ENCODE results near the gene CLCN2.

CLCN2 gene

DNA sequence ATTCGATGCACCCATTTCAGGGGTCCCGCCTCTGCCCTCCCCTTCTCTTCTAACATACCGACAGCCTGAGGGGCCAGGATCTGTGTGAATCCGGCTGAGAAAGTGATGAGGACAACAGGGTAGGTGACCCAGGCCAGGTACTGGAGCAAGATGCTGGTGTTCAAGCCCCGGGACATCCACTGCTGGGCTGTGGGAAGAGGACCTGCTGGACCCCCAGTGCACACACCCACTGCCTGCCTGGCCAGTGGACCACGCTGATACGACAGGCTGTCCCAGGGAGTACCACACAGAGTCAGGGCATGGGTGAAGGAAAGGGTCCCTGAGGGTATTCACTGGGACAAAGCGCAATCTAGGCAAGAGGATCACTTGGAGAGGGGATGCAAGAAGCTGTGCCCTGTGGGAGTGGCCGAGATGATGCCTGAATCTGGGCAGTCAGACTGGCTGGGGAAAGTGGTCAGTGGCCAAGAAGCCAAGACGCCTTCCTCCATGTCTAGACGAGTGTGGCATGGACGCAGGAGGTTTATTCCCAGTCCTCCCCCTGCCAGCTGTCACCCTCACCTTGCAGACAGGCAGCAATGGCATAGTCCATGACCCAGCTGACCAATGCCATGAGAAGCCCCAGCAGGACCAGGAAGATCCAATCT is 3.2 kb downstream of the CLCN2 start:
- Histone ChIP-seq H3K9ac (ENCODE audit: insufficient read length, low read depth) (no peak overlapping the region), H3K9me3 (ENCODE audit: insufficient read depth, low read length) (no peaks in the 10 kb centered on the region), H3K4me3 (ENCODE audit: insufficient read length, low read depth) (no peak overlapping the region), H3K27me3 (ENCODE audit: insufficient read depth, insufficient read length) (no peaks in the 10 kb centered on the region), H3K4me1 (ENCODE audit: insufficient read depth, insufficient read length) (peaks cover 29% of the 10 kb centered on the region), H3K36me3 (ENCODE audit: insufficient read depth, insufficient read length, low read length) (peaks cover 55% of the 10 kb centered on the region)
- TF ChIP-seq ZNF274 (IDR thresholded peaks at IDR 0.05; ENCODE audit: low read depth, low read length) (no peak), YY1 (IDR thresholded peaks at IDR 0.05; ENCODE audit: insufficient read depth, insufficient read length) (no peak), SUZ12 (IDR thresholded peaks at IDR 0.05; ENCODE audit: extremely low read depth, insufficient read depth, insufficient read length) (no peak)
- no peak for DNase-seq (ENCODE audit: low read depth, low spot score)

DNA sequence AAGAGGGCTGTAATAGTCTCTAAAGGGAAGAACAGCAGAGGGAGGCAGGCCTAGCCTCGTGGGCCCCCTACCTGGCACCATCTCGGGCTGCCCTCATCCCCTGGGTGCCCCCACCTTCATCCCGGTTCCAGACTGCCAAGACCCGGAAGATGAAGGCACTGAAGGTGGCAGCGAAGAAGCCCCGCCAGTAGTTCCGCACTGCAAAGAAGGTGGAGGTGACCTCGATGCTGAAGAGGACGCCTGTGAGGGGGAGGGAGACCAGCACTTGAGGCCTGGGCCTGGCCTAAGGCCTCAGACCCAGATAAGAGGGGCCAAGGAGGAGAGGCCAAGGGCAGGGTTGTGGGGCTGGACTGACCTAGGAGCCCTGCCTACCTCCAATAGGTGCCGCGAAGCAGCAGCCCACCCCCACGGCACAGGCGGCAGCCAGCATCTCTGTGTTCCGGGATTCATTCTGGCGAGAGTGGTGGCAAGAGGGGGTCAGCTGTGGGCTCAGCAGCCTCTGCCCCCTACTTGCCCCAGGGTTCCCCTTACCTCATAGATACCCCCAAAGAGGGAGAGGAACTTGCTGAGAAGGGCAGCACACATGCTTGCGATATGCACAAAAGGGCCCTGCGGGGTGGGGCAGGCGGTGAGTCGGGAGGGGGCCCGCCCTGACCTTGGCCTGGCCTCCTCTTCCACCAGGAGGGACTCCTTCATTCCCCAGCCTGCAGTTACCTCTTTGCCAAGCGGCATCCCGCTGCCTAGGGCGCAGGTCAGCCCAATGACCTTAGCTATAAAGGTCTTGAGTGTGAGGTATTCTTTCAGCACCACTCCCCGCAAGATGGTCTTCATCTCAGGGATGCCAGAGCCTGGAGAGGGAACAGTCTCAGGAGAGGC is 3.9 kb downstream of the CLCN2 start:
- Histone ChIP-seq H3K9ac (ENCODE audit: insufficient read length, low read depth) (no peak overlapping the region), H3K27me3 (ENCODE audit: insufficient read depth, insufficient read length) (no peaks in the 10 kb centered on the region), H3K4me3 (ENCODE audit: insufficient read length, low read depth) (no peak overlapping the region), H3K4me1 (ENCODE audit: insufficient read depth, insufficient read length) (peaks cover 29% of the 10 kb centered on the region), H3K9me3 (ENCODE audit: insufficient read depth, low read length) (no peaks in the 10 kb centered on the region), H3K36me3 (ENCODE audit: insufficient read depth, insufficient read length, low read length) (peaks cover 62% of the 10 kb centered on the region)
- no peak for TF ChIP-seq YY1 (IDR thresholded peaks at IDR 0.05; ENCODE audit: insufficient read depth, insufficient read length)
- no peak for TF ChIP-seq SUZ12 (IDR thresholded peaks at IDR 0.05; ENCODE audit: extremely low read depth, insufficient read depth, insufficient read length)
- TF ChIP-seq ZNF274 (IDR thresholded peaks at IDR 0.05; ENCODE audit: low read depth, low read length), result no peak
- DNase-seq (ENCODE audit: low read depth, low spot score), result no peak

DNA sequence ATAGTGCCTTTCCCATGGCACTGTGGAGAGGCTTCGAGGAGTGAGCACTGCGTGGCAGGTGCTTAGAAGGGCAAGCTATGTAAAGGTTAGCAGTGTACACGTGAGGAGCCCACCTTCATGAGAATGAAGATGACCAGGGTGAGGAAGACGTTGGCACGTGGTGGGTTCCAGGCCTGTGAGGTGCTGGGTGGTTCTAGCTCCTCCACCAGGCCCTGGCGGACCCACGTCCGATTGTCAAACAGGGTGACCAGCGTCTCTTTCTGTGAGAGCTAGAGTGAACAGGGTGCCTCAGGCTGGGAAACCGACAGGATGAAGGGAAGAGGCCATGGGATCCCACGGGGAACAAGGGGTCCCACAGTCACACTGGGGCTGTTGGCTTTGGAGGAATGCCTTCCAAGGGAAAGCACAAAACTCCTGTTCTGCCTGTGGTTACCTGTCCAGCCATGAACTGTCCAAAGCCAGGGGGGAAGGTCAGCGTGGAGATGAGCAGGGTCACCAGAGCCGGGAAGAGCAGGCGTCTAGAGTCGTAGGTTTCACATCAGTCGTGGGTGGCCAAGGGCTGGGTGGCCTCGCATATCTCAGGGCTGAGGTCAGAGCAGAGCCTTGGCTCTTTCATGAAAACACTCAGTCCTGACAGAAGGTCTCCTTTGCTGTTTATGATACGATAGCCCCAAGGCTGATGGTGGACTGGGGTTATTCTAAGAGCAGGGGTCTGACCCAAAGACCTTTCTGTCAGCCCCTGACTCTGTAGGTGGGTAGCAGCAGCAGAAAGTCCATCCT is 6.0 kb downstream of the CLCN2 start:
- Histone ChIP-seq H3K9me3 (ENCODE audit: insufficient read depth, low read length) (no peaks in the 10 kb centered on the region), H3K27me3 (ENCODE audit: insufficient read depth, insufficient read length) (no peaks in the 10 kb centered on the region), H3K4me3 (ENCODE audit: insufficient read length, low read depth) (no peak overlapping the region), H3K36me3 (ENCODE audit: insufficient read depth, insufficient read length, low read length) (peaks cover 76% of the 10 kb centered on the region), H3K4me1 (ENCODE audit: insufficient read depth, insufficient read length) (peaks cover 39% of the 10 kb centered on the region), H3K9ac (ENCODE audit: insufficient read length, low read depth) (no peak overlapping the region)
- DNase-seq (ENCODE audit: low read depth, low spot score), result no peak
- TF ChIP-seq ZNF274 (IDR thresholded peaks at IDR 0.05; ENCODE audit: low read depth, low read length) (no peak), YY1 (IDR thresholded peaks at IDR 0.05; ENCODE audit: insufficient read depth, insufficient read length) (no peak), SUZ12 (IDR thresholded peaks at IDR 0.05; ENCODE audit: extremely low read depth, insufficient read depth, insufficient read length) (no peak)

DNA sequence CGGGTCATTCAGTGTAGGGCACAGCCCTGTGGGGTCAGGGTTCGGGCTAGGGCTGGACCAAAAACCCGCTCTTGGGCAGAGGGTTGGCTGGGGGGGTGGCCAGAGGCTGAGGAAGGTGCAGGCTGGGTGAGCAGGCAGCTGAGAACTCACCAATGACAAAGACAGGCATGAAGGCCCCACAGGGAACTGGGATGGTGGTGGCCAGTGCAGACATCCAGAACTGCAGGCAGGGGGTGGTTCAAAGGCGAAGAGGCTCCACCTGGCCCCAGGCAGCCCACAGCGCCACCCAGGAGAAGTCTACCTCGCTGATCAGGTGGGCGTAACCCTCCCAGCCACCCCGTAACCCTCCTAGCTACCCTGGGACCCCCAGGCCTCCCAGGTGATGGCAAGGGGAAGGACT is 6.7 kb downstream of the CLCN2 start:
- Histone ChIP-seq H3K36me3 (ENCODE audit: insufficient read depth, insufficient read length, low read length) (peaks cover 78% of the 10 kb centered on the region), H3K9me3 (ENCODE audit: insufficient read depth, low read length) (no peaks in the 10 kb centered on the region), H3K4me3 (ENCODE audit: insufficient read length, low read depth) (no peak overlapping the region), H3K9ac (ENCODE audit: insufficient read length, low read depth) (no peak overlapping the region), H3K27me3 (ENCODE audit: insufficient read depth, insufficient read length) (no peaks in the 10 kb centered on the region), H3K4me1 (ENCODE audit: insufficient read depth, insufficient read length) (peaks cover 36% of the 10 kb centered on the region)
- TF ChIP-seq SUZ12 (IDR thresholded peaks at IDR 0.05; ENCODE audit: extremely low read depth, insufficient read depth, insufficient read length) (no peak), ZNF274 (IDR thresholded peaks at IDR 0.05; ENCODE audit: low read depth, low read length) (no peak), YY1 (IDR thresholded peaks at IDR 0.05; ENCODE audit: insufficient read depth, insufficient read length) (no peak)
- no peak for DNase-seq (ENCODE audit: low read depth, low spot score)

DNA sequence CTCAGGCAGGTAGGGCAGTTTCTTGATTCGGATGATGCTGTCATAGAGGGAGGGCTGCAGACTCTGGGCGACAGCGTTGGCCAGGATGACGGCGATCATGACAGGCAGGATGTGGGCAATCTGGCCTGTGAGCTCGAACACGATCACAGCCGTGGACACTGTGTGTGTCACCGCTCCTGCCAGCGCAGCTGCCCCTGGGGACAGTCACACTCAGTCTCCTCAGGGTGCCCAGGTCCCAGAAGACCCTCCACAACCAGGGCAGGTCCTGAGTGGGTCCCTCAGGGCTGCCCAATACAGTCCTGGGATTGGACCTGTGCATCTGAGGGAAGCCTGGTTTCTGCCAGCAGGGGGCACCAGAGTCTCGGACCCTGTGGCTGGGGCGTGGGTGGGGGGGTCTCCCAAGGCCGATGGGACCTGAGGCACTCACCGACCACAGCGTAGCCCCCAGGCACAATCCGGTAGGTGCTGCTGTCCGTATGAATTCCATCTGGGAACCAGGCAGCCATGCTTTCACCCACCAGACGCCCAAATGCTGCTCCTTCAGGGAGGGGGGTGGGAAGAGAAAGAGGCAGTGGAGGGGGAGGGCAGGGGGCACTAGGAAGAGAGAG is 7.2 kb downstream of the CLCN2 start:
- Histone ChIP-seq H3K4me3 (ENCODE audit: insufficient read length, low read depth) (no peak overlapping the region), H3K9ac (ENCODE audit: insufficient read length, low read depth) (peak overlapping the region; percentile 27), H3K4me1 (ENCODE audit: insufficient read depth, insufficient read length) (peaks cover 31% of the 10 kb centered on the region), H3K9me3 (ENCODE audit: insufficient read depth, low read length) (no peaks in the 10 kb centered on the region), H3K36me3 (ENCODE audit: insufficient read depth, insufficient read length, low read length) (peaks cover 83% of the 10 kb centered on the region), H3K27me3 (ENCODE audit: insufficient read depth, insufficient read length) (no peaks in the 10 kb centered on the region)
- TF ChIP-seq YY1 (IDR thresholded peaks at IDR 0.05; ENCODE audit: insufficient read depth, insufficient read length), result no peak
- no peak for TF ChIP-seq SUZ12 (IDR thresholded peaks at IDR 0.05; ENCODE audit: extremely low read depth, insufficient read depth, insufficient read length)
- TF ChIP-seq ZNF274 (IDR thresholded peaks at IDR 0.05; ENCODE audit: low read depth, low read length), result no peak
- DNase-seq (ENCODE audit: low read depth, low spot score), result no peak

DNA sequence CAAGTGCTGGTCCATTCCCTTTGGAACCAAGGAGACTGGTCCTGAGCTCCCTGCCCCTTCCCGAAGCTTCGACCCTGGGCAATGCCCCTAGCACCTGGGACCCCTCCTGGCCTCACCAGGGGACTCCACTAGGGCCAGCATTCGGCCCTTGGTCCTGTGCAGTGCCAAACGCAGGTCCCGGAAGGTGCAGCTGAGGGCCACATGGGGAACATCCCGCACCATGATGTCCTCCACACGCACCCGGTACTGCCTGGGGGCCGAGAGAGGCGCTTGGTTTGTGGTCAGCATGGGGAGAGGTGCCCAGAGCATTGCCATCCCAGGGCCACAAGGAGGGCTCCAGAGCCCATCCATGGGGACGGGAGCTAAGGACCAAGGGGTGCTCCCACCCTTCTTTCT is 7.9 kb downstream of the CLCN2 start:
- H3K36me3 ChIP-seq (ENCODE audit: insufficient read depth, insufficient read length, low read length), result peaks cover 80% of the 10 kb centered on the region
- peaks cover 24% of the 10 kb centered on the region for H3K4me1 ChIP-seq (ENCODE audit: insufficient read depth, insufficient read length)
- H3K27me3 ChIP-seq (ENCODE audit: insufficient read depth, insufficient read length), result no peaks in the 10 kb centered on the region
- H3K9ac ChIP-seq (ENCODE audit: insufficient read length, low read depth), result no peak overlapping the region
- no peak for TF ChIP-seq YY1 (IDR thresholded peaks at IDR 0.05; ENCODE audit: insufficient read depth, insufficient read length)
- TF ChIP-seq SUZ12 (IDR thresholded peaks at IDR 0.05; ENCODE audit: extremely low read depth, insufficient read depth, insufficient read length), result no peak
- no peak for TF ChIP-seq ZNF274 (IDR thresholded peaks at IDR 0.05; ENCODE audit: low read depth, low read length)
- H3K9me3 ChIP-seq (ENCODE audit: insufficient read depth, low read length), result no peaks in the 10 kb centered on the region
- H3K4me3 ChIP-seq (ENCODE audit: insufficient read length, low read depth), result no peak overlapping the region
- no peak for DNase-seq (ENCODE audit: low read depth, low spot score)

Measured in NT2/D1 (cell line).